Measurements from ENCODE around the gene ACTR6. TPM values are rescaled to one million over a fixed set of nuclear protein-coding genes. Genes with fewer than 3 reads are reported as not detected.

Gene ACTR6
- total RNA-seq, 1 experiment from 2014 or later: 26.9 TPM

GRCh38 chr12:100253437-100253836, 52.8 kb downstream of the ACTR6 start:
- Histone ChIP-seq H2AFZ (no peak overlapping the region), H3K4me3 (no peak overlapping the region), H3K4me1 (replicated peaks; ENCODE audit: insufficient read depth) (no peaks in the 10 kb centered on the region), H3K27me3 (ENCODE audit: insufficient read depth, low read depth) (no peaks in the 10 kb centered on the region), H3K9me3 (ENCODE audit: insufficient read depth, low read depth) (no peaks in the 10 kb centered on the region), H3F3A (ENCODE audit: insufficient read depth, low read depth) (no peaks in the 10 kb centered on the region), H3K36me3 (ENCODE audit: low read depth) (no peaks in the 10 kb centered on the region), H3K4me2 (no peak overlapping the region), H3K27ac (no peak overlapping the region), H3K9me2 (ENCODE audit: insufficient read depth) (no peaks in the 10 kb centered on the region), H4K20me1 (ENCODE audit: insufficient read depth) (no peaks in the 10 kb centered on the region), H3K79me2 (ENCODE audit: low read depth) (no peaks in the 10 kb centered on the region)
- no peak for DNase-seq
- BruUV-seq (replicated peaks): no TSS peak
- no peak for TF ChIP-seq CTCF (conservative IDR thresholded peaks at IDR 0.05)
- TF ChIP-seq EZH2 (IDR thresholded peaks at IDR 0.05; ENCODE audit: low read depth): no peak
- POLR2A ChIA-PET (ENCODE audit: unreplicated experiment): no interaction called here
- intact Hi-C loops (cut with micrococcal nuclease; ENCODE audit: unreplicated experiment): no loop called here
- CTCF ChIA-PET: no interaction called here

- H4K20me1 ChIP-seq (ENCODE audit: insufficient read depth): no peaks in the 10 kb centered on the region
- H3K4me3 ChIP-seq: no peak overlapping the region
- H3K9me3 ChIP-seq (ENCODE audit: insufficient read depth, low read depth): no peaks in the 10 kb centered on the region
- POLR2A ChIA-PET (ENCODE audit: unreplicated experiment): no interaction called here
- H3K4me1 ChIP-seq (replicated peaks; ENCODE audit: insufficient read depth): no peaks in the 10 kb centered on the region
- DNase-seq: no peak
- H3K79me2 ChIP-seq (ENCODE audit: low read depth): no peaks in the 10 kb centered on the region
- H3K27ac ChIP-seq: no peak overlapping the region
- CTCF ChIA-PET: no interaction called here
- no peak overlapping the region for H2AFZ ChIP-seq
- H3K9me2 ChIP-seq (ENCODE audit: insufficient read depth): no peaks in the 10 kb centered on the region
- no peak overlapping the region for H3K4me2 ChIP-seq
- H3K36me3 ChIP-seq (ENCODE audit: low read depth): no peaks in the 10 kb centered on the region
- intact Hi-C loops (cut with micrococcal nuclease; ENCODE audit: unreplicated experiment): no loop called here
- no peaks in the 10 kb centered on the region for H3F3A ChIP-seq (ENCODE audit: insufficient read depth, low read depth)
- H3K27me3 ChIP-seq (ENCODE audit: insufficient read depth, low read depth): no peaks in the 10 kb centered on the region
- no TSS peak for BruUV-seq (replicated peaks)
- TF ChIP-seq CTCF (conservative IDR thresholded peaks at IDR 0.05): no peak
Observed at GRCh38 chr12:100254876-100255275, 54.3 kb downstream of the ACTR6 start.

DNA sequence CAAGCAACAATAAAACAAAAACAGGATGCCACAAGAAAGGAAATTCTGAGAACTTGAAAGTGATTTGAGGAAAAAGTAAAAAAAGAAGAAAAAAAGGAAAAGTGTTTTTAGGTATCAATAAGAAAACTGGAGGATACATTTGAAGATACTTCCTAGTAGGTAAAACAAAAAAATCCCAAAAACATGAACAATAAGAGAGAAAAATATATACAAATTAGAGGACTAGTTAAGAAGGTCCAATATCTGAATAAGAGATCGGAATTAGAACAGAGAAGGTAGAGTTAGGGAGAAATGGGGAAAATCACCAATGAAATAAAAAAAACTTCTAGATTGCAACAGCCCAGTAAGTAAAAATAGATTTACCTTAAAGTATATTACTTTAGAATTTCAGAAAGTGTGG, 57.5 kb downstream of the ACTR6 start:
- intact Hi-C loops (cut with micrococcal nuclease; ENCODE audit: unreplicated experiment): no loop called here

More for the DNA sequence above, 57.5 kb downstream of the ACTR6 start:
- Histone ChIP-seq H3K4me1 (replicated peaks; ENCODE audit: insufficient read depth) (no peaks in the 10 kb centered on the region), H3F3A (ENCODE audit: insufficient read depth, low read depth) (no peaks in the 10 kb centered on the region), H3K79me2 (ENCODE audit: low read depth) (no peaks in the 10 kb centered on the region), H2AFZ (no peak overlapping the region), H3K9me2 (ENCODE audit: insufficient read depth) (no peaks in the 10 kb centered on the region), H3K9me3 (ENCODE audit: insufficient read depth, low read depth) (no peaks in the 10 kb centered on the region), H3K36me3 (ENCODE audit: low read depth) (no peaks in the 10 kb centered on the region), H3K27ac (no peak overlapping the region), H3K4me3 (no peak overlapping the region), H4K20me1 (ENCODE audit: insufficient read depth) (no peaks in the 10 kb centered on the region), H3K27me3 (ENCODE audit: insufficient read depth, low read depth) (no peaks in the 10 kb centered on the region), H3K4me2 (no peak overlapping the region)
- TF ChIP-seq EZH2 (IDR thresholded peaks at IDR 0.05; ENCODE audit: low read depth) (no peak), CTCF (conservative IDR thresholded peaks at IDR 0.05) (no peak)
- CTCF ChIA-PET: no interaction called here
- DNase-seq: no peak
- BruUV-seq (replicated peaks): no TSS peak
- POLR2A ChIA-PET (ENCODE audit: unreplicated experiment): no interaction called here
